Psoas muscle (tissue), 8 donors: ENCODE measurements around the gene CDH18. TPM values are rescaled to one million over a fixed set of nuclear protein-coding genes. Genes with fewer than 3 reads are reported as not detected.

Experiments used
- ATAC-seq, 4 donors: fragments of 200-7000 bp; cut with Tn5 transposase; one replicate each; pipeline ENCODE4 v1.9.1; 2020; ENCODE audit warnings: moderate library complexity in 3 of 4, mild to moderate bottlenecking in 2 of 4
- DNase-seq, 2 donors: peaks; one replicate each; pipeline ENCODE4 v3.0.0-alpha.2; 2020
- H3K27ac ChIP-seq: fragments of 200-600 bp; one replicate; pipeline ENCODE4 v1.8.0; 2022
- H3K27me3 ChIP-seq, 3 donors: fragments of 200-600 bp in 1 of 3; one replicate each; pipeline versions ENCODE4 v1.6.1 to v1.8.0; 2013 to 2022; ENCODE audit warnings: low read length in 2 of 3, mild to moderate bottlenecking in 2 of 3, moderate library complexity in 1 of 3; ENCODE audit not compliant: insufficient read depth in 3 of 3
- H3K36me3 ChIP-seq, 2 donors: fragments of 200-600 bp in 1 of 2; one replicate each; pipeline versions ENCODE4 v1.6.1 to v1.8.0; 2013 to 2022; ENCODE audit warnings: low read depth in 1 of 2, mild to moderate bottlenecking in 1 of 2, moderate library complexity in 1 of 2; ENCODE audit not compliant: insufficient read depth in 1 of 2
- H3K4me1 ChIP-seq: fragments of 200-600 bp; one replicate; pipeline ENCODE4 v1.8.0; 2022
- H3K4me3 ChIP-seq: fragments of 200-600 bp; one replicate; pipeline ENCODE4 v1.8.0; 2022; ENCODE audit warnings: mild to moderate bottlenecking
- H3K9me3 ChIP-seq: fragments of 200-600 bp; one replicate; pipeline ENCODE4 v1.8.0; 2022
- CTCF ChIP-seq: fragments of 200-600 bp; IDR thresholded peaks from one replicate; pipeline ENCODE4 v1.8.0; 2022; ENCODE audit warnings: antibody characterized with exemption
- WGBS, 3 donors: extraction: QIAGEN DNeasy Blood & Tissue Kit; methylation state at CpG; one replicate each; pipeline versions ENCODE4 v1.1.6 to v1.1.7; 2013; 5-methylcytosine and 5-hydroxymethylcytosine counted together
- intact Hi-C, 2 donors: fragments of 100-400 bp; cut with DNase I; formaldehyde crosslinking; loops; one replicate each; pipeline versions ENCODE4 v1.11.0 to v1.14.2; 2022
- polyA plus RNA-seq, 3 donors: library from polyadenylated mRNA; stranded (reverse); fragments of 200-250 nt; gene quantifications; one replicate each; pipeline ENCODE4 v1.2.3, GENCODE V29; 2013
- total RNA-seq, 4 donors: library from RNA; stranded (reverse); fragmentation: NEBNext Ultra II Directional in 2 of 4; extraction: Animal tissue kit (Norgen Biotek cat#: 25700) in 2 of 4; gene quantifications; one replicate each; pipeline versions ENCODE4 v1.2.1 to v1.2.4, GENCODE V29; 2021 to 2023
- donor health status: healthy with polysubstance abuse.
- donor health status: DM: no; HTN: no; CAD: no; lungs with moderate emphysema.
- donor health status: Bipolar disorder and iron deficiency.
- donor health status: healthy.
- donor health status: DM: yes; HTN: yes; CAD: no.
- donor health status: DM: no; HTN: no; CAD: no.
- donor health status: DM: no; HTN: no; CAD: no.
- donor health status: DM: yes; HTN: yes; CAD: no.

Gene CDH18
- total and polyA plus RNA-seq, 7 donors = 0.03 TPM; not detected in 5

DNA sequence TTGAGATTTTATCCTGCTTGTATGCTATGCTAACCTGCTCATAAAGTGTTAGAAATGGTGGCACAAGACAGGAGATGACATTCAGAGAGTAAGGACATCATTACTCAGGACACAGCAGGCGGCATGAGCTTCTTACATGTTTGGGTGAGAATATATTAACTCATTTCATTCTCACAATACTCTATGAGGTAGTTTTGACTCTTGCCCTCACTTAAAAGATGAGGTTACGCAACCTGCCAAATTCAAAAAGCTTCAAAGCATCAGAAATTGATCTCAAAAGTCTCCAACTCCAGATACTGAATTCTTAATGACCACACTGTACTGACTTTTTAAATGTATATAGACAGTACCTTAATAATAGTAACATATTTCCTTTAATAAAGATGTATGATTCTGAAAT lies 60.8 kb downstream of the CDH18 start:
- WGBS, 3 donors = 47 to 66% (median 55%) methylated on average over 2 of the region's 2 CpGs
- Histone ChIP-seq H3K27me3 (no peaks in the 10 kb centered on the region), H3K27ac (no peak overlapping the region), H3K9me3 (no peaks in the 10 kb centered on the region), H3K4me3 (no peak overlapping the region), H3K36me3 (no peaks in the 10 kb centered on the region), H3K4me1 (no peaks in the 10 kb centered on the region)
- TF ChIP-seq CTCF = no peak
- DNase-seq = no peak
- intact Hi-C loops = no loop called here
- ATAC-seq = no peak

DNA sequence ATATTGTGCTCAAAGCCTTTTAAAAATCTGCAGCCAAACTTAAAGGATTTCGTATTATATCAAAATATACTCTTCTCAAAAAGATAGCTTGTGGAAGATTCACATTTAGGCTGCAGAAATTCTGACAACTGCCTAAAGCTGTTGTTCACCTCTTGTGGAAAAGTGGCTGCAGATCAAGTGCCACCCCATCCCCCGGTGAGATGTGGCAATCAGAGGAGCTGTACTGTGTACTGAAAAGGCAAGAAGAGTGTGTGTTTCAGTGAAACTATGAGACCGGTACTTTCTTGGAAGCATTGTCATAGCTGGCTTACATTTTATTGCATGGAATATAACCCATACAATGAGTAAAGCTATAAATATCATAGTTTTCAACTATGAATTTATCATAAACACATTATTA lies 64.3 kb downstream of the CDH18 start:
- Histone ChIP-seq H3K4me1 (no peaks in the 10 kb centered on the region), H3K36me3 (no peaks in the 10 kb centered on the region), H3K4me3 (no peak overlapping the region), H3K27me3 (no peaks in the 10 kb centered on the region), H3K9me3 (no peaks in the 10 kb centered on the region), H3K27ac (no peak overlapping the region)
- no peak for ATAC-seq
- intact Hi-C loops = no loop called here
- no peak for TF ChIP-seq CTCF
- 71 to 76% (median 75%) methylated on average over 3 of the region's 3 CpGs for WGBS, 3 donors
- DNase-seq = no peak

DNA sequence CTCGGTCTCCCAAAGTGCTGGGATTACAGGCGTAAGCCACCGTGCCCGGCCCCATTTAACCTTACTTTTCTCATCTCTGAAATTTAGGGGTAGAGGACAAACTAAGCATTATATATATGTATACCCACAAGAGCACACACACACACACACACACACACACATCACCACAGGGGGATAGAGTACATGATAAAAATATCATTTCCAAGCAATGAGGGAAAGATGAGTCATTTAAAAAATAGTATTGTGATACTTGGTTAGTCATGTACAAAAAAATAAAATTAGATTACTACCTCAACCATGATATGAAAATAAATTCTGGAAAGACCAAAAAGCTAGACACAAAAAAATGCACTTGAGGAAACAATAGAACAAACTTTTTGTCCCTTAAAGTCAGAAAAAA lies 67.2 kb downstream of the CDH18 start:
- TF ChIP-seq CTCF = no peak
- 91 to 97% (median 92%) methylated on average over 4 of the region's 4 CpGs for WGBS, 3 donors
- no peak overlapping the region for H3K4me3 ChIP-seq
- no peak overlapping the region for H3K27ac ChIP-seq
- intact Hi-C loops = no loop called here
- DNase-seq (no peak), ATAC-seq (no peak)
- H3K4me1 ChIP-seq = no peaks in the 10 kb centered on the region
- no peaks in the 10 kb centered on the region for H3K36me3 ChIP-seq
- no peaks in the 10 kb centered on the region for H3K9me3 ChIP-seq
- no peaks in the 10 kb centered on the region for H3K27me3 ChIP-seq

DNA sequence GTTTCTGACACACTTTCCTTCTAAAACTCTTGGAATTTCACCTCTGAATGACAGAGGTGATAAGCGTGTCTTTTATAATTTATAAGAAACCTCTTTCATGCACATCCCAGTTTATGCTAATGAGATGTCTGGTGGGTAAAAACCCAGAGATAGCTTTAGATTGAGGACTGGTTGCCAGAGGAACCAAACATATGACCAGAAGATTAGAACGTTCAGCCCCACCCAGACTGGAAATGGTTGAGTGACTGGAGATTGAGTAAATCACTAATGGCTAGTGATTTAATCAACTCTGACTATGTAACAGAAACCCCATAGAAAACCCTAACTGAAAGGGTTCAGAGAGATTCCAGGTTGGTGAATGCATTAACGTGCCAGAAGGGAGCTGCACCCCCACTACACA lies 69.2 kb downstream of the CDH18 start:
- TF ChIP-seq CTCF = no peak
- Histone ChIP-seq H3K27me3 (no peaks in the 10 kb centered on the region), H3K27ac (no peak overlapping the region), H3K4me3 (no peak overlapping the region), H3K4me1 (no peaks in the 10 kb centered on the region), H3K36me3 (no peaks in the 10 kb centered on the region), H3K9me3 (no peaks in the 10 kb centered on the region)
- no peak for DNase-seq
- intact Hi-C loops = no loop called here
- 73 to 87% (median 80%) methylated on average over 3 of the region's 3 CpGs for WGBS, 3 donors
- ATAC-seq = no peak

GRCh38 chr5:19917588-19918122 lies 70.3 kb downstream of the CDH18 start:
- no peak for TF ChIP-seq CTCF
- Histone ChIP-seq H3K27me3 (no peaks in the 10 kb centered on the region), H3K36me3 (no peaks in the 10 kb centered on the region), H3K27ac (no peak overlapping the region), H3K4me3 (no peak overlapping the region), H3K4me1 (no peaks in the 10 kb centered on the region), H3K9me3 (no peaks in the 10 kb centered on the region)
- WGBS, 3 donors = 44 to 48% (median 45%) methylated on average over 5 of the region's 5 CpGs
- DNase-seq (no peak), ATAC-seq (no peak)
- intact Hi-C loops = no loop called here
